ENCODE data around the gene TMEM245.

GRCh38 chr9:109149722-109150121 is 30.0 kb upstream of the TMEM245 start:
- no peak for TF ChIP-seq POLR2A (IDR thresholded peaks at IDR 0.05; ENCODE audit: low read length)
- no peak for TF ChIP-seq GATA1 (IDR thresholded peaks at IDR 0.05; ENCODE audit: low read depth, low read length)
